OCI-LY1 (cell line): ENCODE measurements around the gene CACNA2D4.

Experiments used
- CTCF ChIP-seq: fragments of 200-600 bp; sonication (generic), shearing (Covaris generic); IDR thresholded peaks from 2 replicates; pipeline ENCODE4 v1.5.1; 2017; ENCODE audit warnings: mild to moderate bottlenecking, antibody characterized with exemption, low read length, moderate library complexity, mixed read lengths
- EZH2 ChIP-seq: fragments of 200-600 bp; sonication (generic), shearing (Covaris generic); IDR thresholded peaks from 2 replicates; pipeline ENCODE4 v1.8.0; 2017; ENCODE audit warnings: borderline replicate concordance, mixed run types, mild to moderate bottlenecking, antibody characterized with exemption, low read length, moderate library complexity, mixed read lengths

- no peak for TF ChIP-seq CTCF
- no peak for TF ChIP-seq EZH2
Observed at GRCh38 chr12:1763153-1763552, 155.3 kb downstream of the CACNA2D4 start.
